ENCODE data around the gene PLEKHH1. TPM values are rescaled to one million over a fixed set of nuclear protein-coding genes. Genes with fewer than 3 reads are reported as not detected.

The PLEKHH1 gene
- total RNA-seq, 1 experiment from 2014 or later: 6.7 TPM

GRCh38 chr14:67577909-67578749, 45.0 kb downstream of the PLEKHH1 start:
- Histone ChIP-seq H3K27me3 (ENCODE audit: control insufficient read depth, insufficient read depth, low read length) (no peaks in the 10 kb centered on the region), H3K9me3 (ENCODE audit: control insufficient read depth, insufficient read depth, low read depth, low read length) (no peaks in the 10 kb centered on the region), H3K27ac (ENCODE audit: low read length) (no peak overlapping the region), H3K36me3 (ENCODE audit: control insufficient read depth, insufficient read depth, low read length) (no peaks in the 10 kb centered on the region), H3K4me3 (ENCODE audit: low read depth in 2 of 2, low read length in 2 of 2) (no peak overlapping the region), H3K4me1 (ENCODE audit: control insufficient read depth, insufficient read depth, low read length) (no peaks in the 10 kb centered on the region)
- in situ Hi-C loops (cut with HindIII; ENCODE audit: low pct_unique_long_range_greater_than_20kb, low sequenced_read_pairs) (no loop called here), intact Hi-C loops (cut with micrococcal nuclease; ENCODE audit: unreplicated experiment) (no loop called here)
- no peak for TF ChIP-seq TCF7L2 (IDR thresholded peaks at IDR 0.05; ENCODE audit: low read depth, low read length)
- no peak for TF ChIP-seq SIN3A (IDR thresholded peaks at IDR 0.05; ENCODE audit: borderline replicate concordance, insufficient read depth, low read depth, low read length)
- POLR2A ChIA-PET: no interaction called here
- no TSS peak for BruUV-seq (replicated peaks)
- no peak for DNase-seq (ENCODE audit: low read depth, low spot score)
- CTCF ChIA-PET: no interaction called here
- no peak for ATAC-seq

DNA sequence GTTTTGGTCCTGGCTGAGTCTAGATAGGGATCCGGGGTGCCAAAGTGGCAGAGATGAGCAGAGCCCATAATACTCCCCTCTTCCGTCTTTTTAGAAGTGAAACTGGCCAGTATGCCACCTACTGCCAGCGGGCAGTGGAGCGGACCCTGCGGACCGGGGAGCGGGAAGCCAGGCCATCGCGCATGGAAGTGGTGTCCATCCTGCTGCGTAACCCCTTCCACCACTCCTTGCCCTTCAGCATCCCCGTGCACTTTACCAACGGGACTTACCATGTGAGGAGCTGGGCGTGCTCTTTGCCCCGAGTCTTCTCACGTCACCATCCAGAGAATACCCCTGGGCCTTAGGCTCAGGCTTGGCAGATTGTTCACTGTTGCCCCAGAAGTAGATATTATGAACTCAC, 46.0 kb downstream of the PLEKHH1 start:
- intact Hi-C loops (cut with micrococcal nuclease; ENCODE audit: unreplicated experiment) (no loop called here), in situ Hi-C loops (cut with HindIII; ENCODE audit: low pct_unique_long_range_greater_than_20kb, low sequenced_read_pairs) (no loop called here)
- no peaks in the 10 kb centered on the region for H3K36me3 ChIP-seq (ENCODE audit: control insufficient read depth, insufficient read depth, low read length)
- DNase-seq (ENCODE audit: low read depth, low spot score): no peak
- no peak overlapping the region for H3K27ac ChIP-seq (ENCODE audit: low read length)
- no peak for ATAC-seq
- H3K9me3 ChIP-seq (ENCODE audit: control insufficient read depth, insufficient read depth, low read depth, low read length): no peaks in the 10 kb centered on the region
- TF ChIP-seq REST (IDR thresholded peaks at IDR 0.05; ENCODE audit: insufficient read depth in 1 of 2, low read depth in 2 of 2, low read length in 1 of 2) (no peak), TCF7L2 (IDR thresholded peaks at IDR 0.05; ENCODE audit: low read depth, low read length) (no peak), SIN3A (IDR thresholded peaks at IDR 0.05; ENCODE audit: borderline replicate concordance, insufficient read depth, low read depth, low read length) (no peak), POLR2AphosphoS5 (IDR thresholded peaks at IDR 0.05; ENCODE audit: low read depth, low read length) (no peak)
- TF ChIP-seq, protein P1, sequence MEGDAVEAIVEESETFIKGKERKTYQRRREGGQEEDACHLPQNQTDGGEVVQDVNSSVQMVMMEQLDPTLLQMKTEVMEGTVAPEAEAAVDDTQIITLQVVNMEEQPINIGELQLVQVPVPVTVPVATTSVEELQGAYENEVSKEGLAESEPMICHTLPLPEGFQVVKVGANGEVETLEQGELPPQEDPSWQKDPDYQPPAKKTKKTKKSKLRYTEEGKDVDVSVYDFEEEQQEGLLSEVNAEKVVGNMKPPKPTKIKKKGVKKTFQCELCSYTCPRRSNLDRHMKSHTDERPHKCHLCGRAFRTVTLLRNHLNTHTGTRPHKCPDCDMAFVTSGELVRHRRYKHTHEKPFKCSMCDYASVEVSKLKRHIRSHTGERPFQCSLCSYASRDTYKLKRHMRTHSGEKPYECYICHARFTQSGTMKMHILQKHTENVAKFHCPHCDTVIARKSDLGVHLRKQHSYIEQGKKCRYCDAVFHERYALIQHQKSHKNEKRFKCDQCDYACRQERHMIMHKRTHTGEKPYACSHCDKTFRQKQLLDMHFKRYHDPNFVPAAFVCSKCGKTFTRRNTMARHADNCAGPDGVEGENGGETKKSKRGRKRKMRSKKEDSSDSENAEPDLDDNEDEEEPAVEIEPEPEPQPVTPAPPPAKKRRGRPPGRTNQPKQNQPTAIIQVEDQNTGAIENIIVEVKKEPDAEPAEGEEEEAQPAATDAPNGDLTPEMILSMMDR (IDR thresholded peaks at IDR 0.05): no peak
- no peaks in the 10 kb centered on the region for H3K27me3 ChIP-seq (ENCODE audit: control insufficient read depth, insufficient read depth, low read length)
- no peaks in the 10 kb centered on the region for H3K4me1 ChIP-seq (ENCODE audit: control insufficient read depth, insufficient read depth, low read length)
- no peak overlapping the region for H3K4me3 ChIP-seq (ENCODE audit: low read depth in 2 of 2, low read length in 2 of 2)
- BruUV-seq (replicated peaks): no TSS peak
- ChIA-PET CTCF (interaction anchor here (1.0 to 1.2 kb wide), 3 partner anchors 8 to 152 kb away, joined by 3 read pairs; no protein-coding TSS in a partner anchor), POLR2A (no interaction called here)

DNA sequence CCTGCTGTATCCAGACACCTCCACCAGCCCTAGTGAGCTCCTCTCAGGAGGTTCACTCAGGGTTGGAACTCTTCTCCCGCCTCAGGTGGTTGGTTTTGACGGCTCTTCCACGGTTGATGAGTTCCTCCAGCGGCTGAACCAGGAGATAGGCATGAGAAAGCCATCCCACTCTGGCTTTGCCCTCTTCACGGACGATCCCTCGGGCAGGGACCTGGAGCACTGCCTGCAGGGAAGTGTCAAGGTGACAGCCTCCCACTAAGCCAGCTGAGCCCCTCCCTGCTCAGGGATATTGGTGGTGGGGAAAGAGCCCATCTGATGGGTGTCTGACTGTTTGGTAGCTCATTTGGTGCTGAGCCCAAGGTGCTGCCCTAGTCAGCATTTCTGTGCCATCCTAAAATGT, 46.5 kb downstream of the PLEKHH1 start:
- H3K9me3 ChIP-seq (ENCODE audit: control insufficient read depth, insufficient read depth, low read depth, low read length): no peaks in the 10 kb centered on the region
- H3K4me1 ChIP-seq (ENCODE audit: control insufficient read depth, insufficient read depth, low read length): no peaks in the 10 kb centered on the region
- POLR2A ChIA-PET: no interaction called here
- no peaks in the 10 kb centered on the region for H3K36me3 ChIP-seq (ENCODE audit: control insufficient read depth, insufficient read depth, low read length)
- no peaks in the 10 kb centered on the region for H3K27me3 ChIP-seq (ENCODE audit: control insufficient read depth, insufficient read depth, low read length)
- H3K27ac ChIP-seq (ENCODE audit: low read length): no peak overlapping the region
- TF ChIP-seq POLR2AphosphoS5 (IDR thresholded peaks at IDR 0.05; ENCODE audit: low read depth, low read length): no peak
- TF ChIP-seq, protein P1 (IDR thresholded peaks at IDR 0.05): no peak
- no peak for TF ChIP-seq TCF7L2 (IDR thresholded peaks at IDR 0.05; ENCODE audit: low read depth, low read length)
- TF ChIP-seq REST (IDR thresholded peaks at IDR 0.05; ENCODE audit: insufficient read depth in 1 of 2, low read depth in 2 of 2, low read length in 1 of 2): no peak
- TF ChIP-seq SIN3A (IDR thresholded peaks at IDR 0.05; ENCODE audit: borderline replicate concordance, insufficient read depth, low read depth, low read length): no peak
- intact Hi-C loops (cut with micrococcal nuclease; ENCODE audit: unreplicated experiment): loop anchor here (10.0 kb wide), 1 partner anchor 85 kb away; no protein-coding TSS in a partner anchor
- H3K4me3 ChIP-seq (ENCODE audit: low read depth in 2 of 2, low read length in 2 of 2): no peak overlapping the region
- CTCF ChIA-PET: interaction anchor here (1.0 to 1.2 kb wide), 3 partner anchors 8 to 153 kb away, joined by 3 read pairs; no protein-coding TSS in a partner anchor
- ATAC-seq (no peak), DNase-seq (ENCODE audit: low read depth, low spot score) (no peak)
- BruUV-seq (replicated peaks): no TSS peak
- in situ Hi-C loops (cut with HindIII; ENCODE audit: low pct_unique_long_range_greater_than_20kb, low sequenced_read_pairs): no loop called here

Data from Panc1 (cell line).